HG02588 (cell line): ENCODE measurements around the gene ABLIM2.
"Not testable (repeated sequence)": the region's sequence is repeated elsewhere in the genome, so short reads cannot be mapped to it uniquely, and the experiment has no call there.

Experiments
- ATAC-seq: cut with Tn5 transposase; IDR thresholded peaks from one replicate; pipeline ENCODE4 v1.9.1; 2021; ENCODE audit warnings: mild to moderate bottlenecking, moderate library complexity; ENCODE audit not compliant: unreplicated experiment

ABLIM2 gene

DNA sequence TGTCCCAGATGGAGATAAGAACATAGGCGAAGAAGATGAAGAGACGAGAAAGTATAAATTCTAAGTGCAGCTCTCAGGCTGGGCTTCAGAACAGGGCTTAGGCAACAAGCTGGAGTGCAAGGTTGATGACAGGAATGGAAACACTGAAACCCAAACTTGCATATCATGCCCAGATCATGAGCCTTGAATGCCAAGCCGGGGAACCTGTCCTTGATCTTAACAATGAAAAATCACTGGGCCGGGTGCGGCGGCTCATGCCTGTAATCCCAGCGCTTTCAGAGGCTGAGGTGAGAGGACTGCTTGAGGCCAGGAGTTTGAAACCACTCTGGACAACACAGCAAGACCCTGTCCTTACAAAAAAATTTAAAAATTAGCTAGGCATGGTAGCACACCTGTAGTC is 236.1 kb downstream of the ABLIM2 start:
- ATAC-seq, result no peak

DNA sequence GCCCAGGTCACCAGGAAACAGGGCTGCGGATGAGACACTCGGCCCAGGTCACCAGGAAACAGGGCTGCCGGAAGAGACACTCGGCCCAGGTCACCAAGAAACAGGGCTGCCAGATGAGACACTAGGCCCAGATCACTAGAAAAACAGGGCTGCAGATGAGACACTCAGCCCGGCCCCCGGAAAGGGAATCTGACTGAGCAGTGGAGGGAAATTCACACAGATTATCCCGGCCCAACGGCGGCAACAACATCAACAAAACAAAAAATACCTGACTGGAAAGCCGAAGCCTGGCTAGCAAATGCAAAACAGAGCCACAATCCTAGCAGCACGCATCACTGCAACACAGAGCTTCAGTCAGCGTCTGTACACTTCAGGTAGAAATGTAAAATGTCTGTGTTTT is 239.6 kb downstream of the ABLIM2 start:
- no peak for ATAC-seq

DNA sequence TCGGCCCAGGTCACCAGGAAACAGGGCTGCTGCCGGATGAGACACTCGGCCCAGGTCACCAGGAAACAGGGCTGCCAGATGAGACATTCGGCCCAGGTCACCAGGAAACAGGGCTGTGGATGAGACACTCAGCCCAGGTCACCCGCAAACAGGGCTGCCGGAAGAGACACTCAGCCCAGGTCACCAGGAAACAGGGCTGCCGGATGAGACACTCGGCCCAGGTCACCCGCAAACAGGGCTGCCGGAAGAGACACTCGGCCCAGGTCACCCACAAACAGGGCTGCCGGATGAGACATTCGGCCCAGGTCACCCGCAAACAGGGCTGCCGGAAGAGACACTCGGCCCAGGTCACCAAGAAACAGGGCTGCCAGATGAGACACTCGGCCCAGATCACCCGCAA is 240.4 kb downstream of the ABLIM2 start:
- not testable (repeated sequence) for ATAC-seq

DNA sequence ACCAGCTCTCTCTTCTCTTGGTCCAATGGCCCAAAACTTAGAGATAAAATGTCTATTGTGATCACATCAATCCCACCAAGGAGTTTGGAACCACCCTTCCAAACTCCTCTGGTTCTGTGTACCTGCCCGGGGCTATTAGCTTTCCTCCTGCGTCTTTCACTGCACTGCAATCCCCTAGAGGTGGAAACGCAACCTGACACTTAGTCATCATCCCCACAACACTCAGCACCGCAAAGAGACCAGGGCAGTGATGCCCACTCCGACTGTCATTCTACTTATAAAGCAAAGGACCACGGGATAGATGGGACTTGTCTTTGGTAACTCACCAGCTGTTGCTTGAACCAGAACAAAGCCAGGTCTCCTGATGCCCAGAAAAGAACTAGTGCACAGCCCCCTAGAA is 240.9 kb downstream of the ABLIM2 start:
- no peak for ATAC-seq

DNA sequence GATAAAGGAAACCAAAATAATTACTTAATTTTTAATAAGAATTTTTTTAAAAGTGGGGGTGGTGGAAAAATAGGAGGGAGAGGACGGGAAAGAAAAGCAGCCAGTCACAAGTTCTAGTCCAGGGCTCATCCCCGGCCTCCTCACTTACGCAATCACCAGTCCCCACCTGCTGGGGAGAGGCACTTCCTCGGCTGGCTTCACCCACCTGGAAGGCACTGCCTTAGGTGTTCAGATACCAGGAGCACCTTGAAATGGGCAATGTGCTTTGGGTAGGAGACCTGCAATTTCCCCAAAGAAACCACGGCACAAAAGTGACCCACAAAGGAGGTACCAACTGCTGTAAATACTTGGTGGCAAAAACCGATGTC is 242.8 kb downstream of the ABLIM2 start:
- ATAC-seq, result no peak
